Measurements from ENCODE around the gene ERMARD. TPM values are rescaled to one million over a fixed set of nuclear protein-coding genes. Genes with fewer than 3 reads are reported as not detected.

ERMARD gene
- total RNA-seq, 4 donors from 2014 or later, result 12.0 to 30.5 (median 25.2) TPM

- no peak for TF ChIP-seq POLR2A (IDR thresholded peaks at IDR 0.05)
- TF ChIP-seq CTCF (IDR thresholded peaks at IDR 0.05), result no peak
Observed at GRCh38 chr6:169791721-169792131, 40.3 kb downstream of the ERMARD start.

GRCh38 chr6:169792306-169793015 is 41.0 kb downstream of the ERMARD start:
- WGBS, 2 donors, result 86 to 94% methylated on average over 21 of the region's 21 CpGs
- DNase-seq (ENCODE audit: low spot score in 2 of 2), result peak in 1 of 2 donors; percentile 64
- intact Hi-C loops (cut with DNase I; ENCODE audit: low total_unique reads), result no loop called here
- H3K4me3 ChIP-seq (ENCODE audit: low read depth, poor library complexity, severe bottlenecking), result no peak overlapping the region
- no peak for TF ChIP-seq POLR2A (IDR thresholded peaks at IDR 0.05)
- no peak for TF ChIP-seq CTCF (IDR thresholded peaks at IDR 0.05)

More at GRCh38 chr6:169791721-169792131, 40.3 kb downstream of the ERMARD start:
- 71 to 77% methylated on average over 6 of the region's 6 CpGs for WGBS, 2 donors
- intact Hi-C loops (cut with DNase I; ENCODE audit: low total_unique reads), result no loop called here
- peak in 1 of 2 donors; percentile 77 for DNase-seq (ENCODE audit: low spot score in 2 of 2)
- no peak overlapping the region for H3K4me3 ChIP-seq (ENCODE audit: low read depth, poor library complexity, severe bottlenecking)

GRCh38 chr6:169793408-169793807 is 42.0 kb downstream of the ERMARD start:
- peak in 1 of 2 donors; percentile 71 for DNase-seq (ENCODE audit: low spot score in 2 of 2)
- H3K4me3 ChIP-seq (ENCODE audit: low read depth, poor library complexity, severe bottlenecking), result no peak overlapping the region
- WGBS, 2 donors, result 84 to 87% methylated on average over 10 of the region's 10 CpGs
- intact Hi-C loops (cut with DNase I; ENCODE audit: low total_unique reads), result no loop called here
- no peak for TF ChIP-seq POLR2A (IDR thresholded peaks at IDR 0.05)
- TF ChIP-seq CTCF (IDR thresholded peaks at IDR 0.05), result no peak

GRCh38 chr6:169794317-169795055 is 43.1 kb downstream of the ERMARD start:
- DNase-seq (ENCODE audit: low spot score in 2 of 2), result peak in 1 of 2 donors; percentile 82
- TF ChIP-seq POLR2A (IDR thresholded peaks at IDR 0.05), result no peak
- TF ChIP-seq CTCF (IDR thresholded peaks at IDR 0.05), result no peak
- intact Hi-C loops (cut with DNase I; ENCODE audit: low total_unique reads), result no loop called here
- WGBS, 2 donors, result 78 to 85% methylated on average over 10 to 11 of the region's 13 CpGs
- H3K4me3 ChIP-seq (ENCODE audit: low read depth, poor library complexity, severe bottlenecking), result no peak overlapping the region

- no peak for DNase-seq (ENCODE audit: low spot score in 2 of 2)
- no peak overlapping the region for H3K4me3 ChIP-seq (ENCODE audit: low read depth, poor library complexity, severe bottlenecking)
- intact Hi-C loops (cut with DNase I; ENCODE audit: low total_unique reads), result no loop called here
- 71 to 78% methylated on average over 2 of the region's 2 CpGs for WGBS, 2 donors
- no peak for TF ChIP-seq POLR2A (IDR thresholded peaks at IDR 0.05)
- TF ChIP-seq CTCF (IDR thresholded peaks at IDR 0.05), result no peak
Observed at GRCh38 chr6:169795196-169795595, 43.8 kb downstream of the ERMARD start.

All from lower leg skin (tissue), 4 donors.